ENCODE results near the gene FSIP2.

Gene FSIP2

DNA sequence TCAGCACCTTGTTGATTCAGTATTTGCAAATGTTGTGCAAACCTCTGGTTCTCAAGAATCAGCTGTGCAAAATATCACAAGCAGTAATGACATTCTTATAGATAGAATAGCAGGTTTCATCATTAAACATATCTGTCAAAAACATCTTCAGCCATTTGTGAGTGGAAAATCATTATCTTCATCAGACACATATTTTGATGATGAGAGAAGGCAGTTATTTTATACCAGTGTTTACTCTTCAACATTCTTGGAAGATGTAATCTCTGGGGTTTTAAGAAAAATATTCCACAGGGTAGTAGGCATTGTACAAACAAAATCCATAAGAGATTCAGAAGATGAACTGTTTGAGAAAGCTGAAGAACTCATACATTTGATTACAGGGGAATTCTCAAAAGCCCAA lies 64.3 kb downstream of the FSIP2 start:
- no peak overlapping the region for H2AFZ ChIP-seq (ENCODE audit: low read length)
- no peak overlapping the region for H3K27ac ChIP-seq (ENCODE audit: low read length)
- peaks cover 10% of the 10 kb centered on the region; the same call in 1 of the 2 replicates for H3K4me1 ChIP-seq (ENCODE audit: low read length)
- no peak overlapping the region for H3K9ac ChIP-seq (ENCODE audit: low read length)
- no peak overlapping the region for H3K4me3 ChIP-seq (ENCODE audit: low read length)
- H3K4me2 ChIP-seq (ENCODE audit: low read depth, low read length), result no peak overlapping the region
- H3K9me3 ChIP-seq (replicated peaks; ENCODE audit: insufficient read depth, low read length), result no peaks in the 10 kb centered on the region
- no peaks in the 10 kb centered on the region for H3F3A ChIP-seq (ENCODE audit: insufficient read depth, low read length)
- no peaks in the 10 kb centered on the region for H3K9me2 ChIP-seq (replicated peaks; ENCODE audit: insufficient read depth, low read length)
- TF ChIP-seq EZH2 (optimal IDR thresholded peaks at IDR 0.05; ENCODE audit: low read depth, low read length), result no peak
- TF ChIP-seq EZH2phosphoT487 (IDR thresholded peaks at IDR 0.05; ENCODE audit: low read length), result no peak
- TF ChIP-seq, protein P1, sequence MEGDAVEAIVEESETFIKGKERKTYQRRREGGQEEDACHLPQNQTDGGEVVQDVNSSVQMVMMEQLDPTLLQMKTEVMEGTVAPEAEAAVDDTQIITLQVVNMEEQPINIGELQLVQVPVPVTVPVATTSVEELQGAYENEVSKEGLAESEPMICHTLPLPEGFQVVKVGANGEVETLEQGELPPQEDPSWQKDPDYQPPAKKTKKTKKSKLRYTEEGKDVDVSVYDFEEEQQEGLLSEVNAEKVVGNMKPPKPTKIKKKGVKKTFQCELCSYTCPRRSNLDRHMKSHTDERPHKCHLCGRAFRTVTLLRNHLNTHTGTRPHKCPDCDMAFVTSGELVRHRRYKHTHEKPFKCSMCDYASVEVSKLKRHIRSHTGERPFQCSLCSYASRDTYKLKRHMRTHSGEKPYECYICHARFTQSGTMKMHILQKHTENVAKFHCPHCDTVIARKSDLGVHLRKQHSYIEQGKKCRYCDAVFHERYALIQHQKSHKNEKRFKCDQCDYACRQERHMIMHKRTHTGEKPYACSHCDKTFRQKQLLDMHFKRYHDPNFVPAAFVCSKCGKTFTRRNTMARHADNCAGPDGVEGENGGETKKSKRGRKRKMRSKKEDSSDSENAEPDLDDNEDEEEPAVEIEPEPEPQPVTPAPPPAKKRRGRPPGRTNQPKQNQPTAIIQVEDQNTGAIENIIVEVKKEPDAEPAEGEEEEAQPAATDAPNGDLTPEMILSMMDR (IDR thresholded peaks at IDR 0.05; ENCODE audit: low read length), result no peak
- no peaks in the 10 kb centered on the region for H4K20me1 ChIP-seq (ENCODE audit: insufficient read depth, low read length)
- H3K79me2 ChIP-seq (ENCODE audit: low read length), result no peaks in the 10 kb centered on the region
- no peaks in the 10 kb centered on the region for H3K27me3 ChIP-seq (replicated peaks; ENCODE audit: insufficient read depth, low read length)
- no peak for DNase-seq
- H3K36me3 ChIP-seq (replicated peaks; ENCODE audit: insufficient read depth, low read length), result no peaks in the 10 kb centered on the region

- Histone ChIP-seq H3K4me3 (ENCODE audit: low read length) (no peak overlapping the region), H3K27me3 (replicated peaks; ENCODE audit: insufficient read depth, low read length) (no peaks in the 10 kb centered on the region), H3K9me3 (replicated peaks; ENCODE audit: insufficient read depth, low read length) (no peaks in the 10 kb centered on the region), H3K4me1 (ENCODE audit: low read length) (peaks cover 10% of the 10 kb centered on the region; the same call in 1 of the 2 replicates), H3K9ac (ENCODE audit: low read length) (no peak overlapping the region), H3K36me3 (replicated peaks; ENCODE audit: insufficient read depth, low read length) (no peaks in the 10 kb centered on the region), H3K79me2 (ENCODE audit: low read length) (no peaks in the 10 kb centered on the region), H2AFZ (ENCODE audit: low read length) (no peak overlapping the region), H4K20me1 (ENCODE audit: insufficient read depth, low read length) (no peaks in the 10 kb centered on the region), H3K27ac (ENCODE audit: low read length) (no peak overlapping the region), H3K9me2 (replicated peaks; ENCODE audit: insufficient read depth, low read length) (no peaks in the 10 kb centered on the region), H3K4me2 (ENCODE audit: low read depth, low read length) (no peak overlapping the region), H3F3A (ENCODE audit: insufficient read depth, low read length) (no peaks in the 10 kb centered on the region)
- TF ChIP-seq, protein P1 (IDR thresholded peaks at IDR 0.05; ENCODE audit: low read length), result no peak
- TF ChIP-seq EZH2 (optimal IDR thresholded peaks at IDR 0.05; ENCODE audit: low read depth, low read length), result no peak
- TF ChIP-seq EZH2phosphoT487 (IDR thresholded peaks at IDR 0.05; ENCODE audit: low read length), result no peak
- DNase-seq, result no peak
Observed at GRCh38 chr2:185806783-185807182, 68.2 kb downstream of the FSIP2 start.

DNA sequence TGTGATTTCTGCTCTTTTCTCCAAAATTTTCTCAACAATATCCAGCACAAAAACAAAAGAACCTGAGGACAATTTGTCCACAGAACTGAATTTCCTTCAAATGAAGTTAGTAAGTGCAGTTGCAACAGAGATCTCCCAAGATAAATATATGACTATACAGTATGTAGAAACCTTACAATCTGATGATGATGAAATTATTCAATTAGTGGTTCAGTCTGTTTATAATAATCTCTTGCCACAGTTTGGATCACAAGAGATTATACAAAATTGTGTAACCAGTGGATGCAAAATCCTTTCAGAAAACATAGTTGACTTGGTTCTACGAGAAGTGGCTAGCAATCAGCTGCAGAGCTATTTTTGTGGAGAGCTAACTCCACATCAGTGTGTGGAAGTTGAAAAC lies 68.7 kb downstream of the FSIP2 start:
- Histone ChIP-seq H3K4me1 (ENCODE audit: low read length) (peaks cover 10% of the 10 kb centered on the region; the same call in 1 of the 2 replicates), H2AFZ (ENCODE audit: low read length) (no peak overlapping the region), H4K20me1 (ENCODE audit: insufficient read depth, low read length) (no peaks in the 10 kb centered on the region), H3K79me2 (ENCODE audit: low read length) (no peaks in the 10 kb centered on the region), H3K36me3 (replicated peaks; ENCODE audit: insufficient read depth, low read length) (no peaks in the 10 kb centered on the region), H3K27me3 (replicated peaks; ENCODE audit: insufficient read depth, low read length) (no peaks in the 10 kb centered on the region), H3K4me2 (ENCODE audit: low read depth, low read length) (no peak overlapping the region), H3K4me3 (ENCODE audit: low read length) (no peak overlapping the region), H3K9me2 (replicated peaks; ENCODE audit: insufficient read depth, low read length) (no peaks in the 10 kb centered on the region), H3K9ac (ENCODE audit: low read length) (no peak overlapping the region), H3K27ac (ENCODE audit: low read length) (no peak overlapping the region), H3K9me3 (replicated peaks; ENCODE audit: insufficient read depth, low read length) (no peaks in the 10 kb centered on the region), H3F3A (ENCODE audit: insufficient read depth, low read length) (no peaks in the 10 kb centered on the region)
- no peak for DNase-seq
- TF ChIP-seq, protein P1 (IDR thresholded peaks at IDR 0.05; ENCODE audit: low read length), result no peak
- TF ChIP-seq EZH2 (optimal IDR thresholded peaks at IDR 0.05; ENCODE audit: low read depth, low read length) (no peak), EZH2phosphoT487 (IDR thresholded peaks at IDR 0.05; ENCODE audit: low read length) (no peak)
